ENCODE results near the gene POLR1D.

Gene POLR1D

GRCh38 chr13:27599845-27600553 is 21.7 kb upstream of the POLR1D start:
- Histone ChIP-seq H3K4me1 (ENCODE audit: low read length) (peaks cover 11% of the 10 kb centered on the region), H3K9ac (ENCODE audit: low read length) (no peak overlapping the region), H3K4me2 (ENCODE audit: low read length) (no peak overlapping the region), H2AFZ (ENCODE audit: low read depth, low read length) (no peak overlapping the region), H4K20me1 (ENCODE audit: insufficient read depth, low read length) (peaks cover 71% of the 10 kb centered on the region), H3K36me3 (replicated peaks; ENCODE audit: low read depth, low read length) (no peaks in the 10 kb centered on the region), H3K79me2 (ENCODE audit: low read length) (peaks cover 92% of the 10 kb centered on the region), H3K9me3 (ENCODE audit: insufficient read depth, low read length) (no peaks in the 10 kb centered on the region), H3K4me3 (ENCODE audit: low read length) (no peak overlapping the region), H3K27ac (ENCODE audit: low read length) (no peak overlapping the region), H3K27me3 (ENCODE audit: low read depth, low read length) (no peaks in the 10 kb centered on the region)
- TF ChIP-seq CTCF (IDR thresholded peaks at IDR 0.05; ENCODE audit: low read depth, low read length) (no peak), EZH2phosphoT487 (IDR thresholded peaks at IDR 0.05; ENCODE audit: low read depth) (no peak)

GRCh38 chr13:27600711-27601110 is 21.0 kb upstream of the POLR1D start:
- H3K4me1 ChIP-seq (ENCODE audit: low read length) = peaks cover 11% of the 10 kb centered on the region
- H3K79me2 ChIP-seq (ENCODE audit: low read length) = peaks cover 92% of the 10 kb centered on the region
- H3K27ac ChIP-seq (ENCODE audit: low read length) = no peak overlapping the region
- H3K4me3 ChIP-seq (ENCODE audit: low read length) = no peak overlapping the region
- H3K36me3 ChIP-seq (replicated peaks; ENCODE audit: low read depth, low read length) = no peaks in the 10 kb centered on the region
- TF ChIP-seq CTCF (IDR thresholded peaks at IDR 0.05; ENCODE audit: low read depth, low read length) (no peak), EZH2phosphoT487 (IDR thresholded peaks at IDR 0.05; ENCODE audit: low read depth) (no peak)
- no peak overlapping the region for H3K9ac ChIP-seq (ENCODE audit: low read length)
- peaks cover 69% of the 10 kb centered on the region for H4K20me1 ChIP-seq (ENCODE audit: insufficient read depth, low read length)
- H2AFZ ChIP-seq (ENCODE audit: low read depth, low read length) = no peak overlapping the region
- no peak overlapping the region for H3K4me2 ChIP-seq (ENCODE audit: low read length)
- no peaks in the 10 kb centered on the region for H3K27me3 ChIP-seq (ENCODE audit: low read depth, low read length)
- no peaks in the 10 kb centered on the region for H3K9me3 ChIP-seq (ENCODE audit: insufficient read depth, low read length)

GRCh38 chr13:27601208-27601607 is 20.5 kb upstream of the POLR1D start:
- Histone ChIP-seq H3K36me3 (replicated peaks; ENCODE audit: low read depth, low read length) (no peaks in the 10 kb centered on the region), H3K4me2 (ENCODE audit: low read length) (no peak overlapping the region), H3K27ac (ENCODE audit: low read length) (no peak overlapping the region), H4K20me1 (ENCODE audit: insufficient read depth, low read length) (peaks cover 68% of the 10 kb centered on the region), H3K9me3 (ENCODE audit: insufficient read depth, low read length) (no peaks in the 10 kb centered on the region), H3K9ac (ENCODE audit: low read length) (no peak overlapping the region), H3K79me2 (ENCODE audit: low read length) (peaks cover 92% of the 10 kb centered on the region), H2AFZ (ENCODE audit: low read depth, low read length) (no peak overlapping the region), H3K27me3 (ENCODE audit: low read depth, low read length) (no peaks in the 10 kb centered on the region), H3K4me3 (ENCODE audit: low read length) (no peak overlapping the region), H3K4me1 (ENCODE audit: low read length) (peaks cover 11% of the 10 kb centered on the region)
- no peak for TF ChIP-seq CTCF (IDR thresholded peaks at IDR 0.05; ENCODE audit: low read depth, low read length)
- TF ChIP-seq EZH2phosphoT487 (IDR thresholded peaks at IDR 0.05; ENCODE audit: low read depth) = no peak

GRCh38 chr13:27601803-27602202 is 19.9 kb upstream of the POLR1D start:
- peaks cover 92% of the 10 kb centered on the region for H3K79me2 ChIP-seq (ENCODE audit: low read length)

More at GRCh38 chr13:27601803-27602202, 19.9 kb upstream of the POLR1D start:
- H3K4me2 ChIP-seq (ENCODE audit: low read length) = no peak overlapping the region
- H4K20me1 ChIP-seq (ENCODE audit: insufficient read depth, low read length) = peaks cover 62% of the 10 kb centered on the region
- H3K36me3 ChIP-seq (replicated peaks; ENCODE audit: low read depth, low read length) = no peaks in the 10 kb centered on the region
- TF ChIP-seq CTCF (IDR thresholded peaks at IDR 0.05; ENCODE audit: low read depth, low read length) (no peak), EZH2phosphoT487 (IDR thresholded peaks at IDR 0.05; ENCODE audit: low read depth) (no peak)
- H3K4me3 ChIP-seq (ENCODE audit: low read length) = no peak overlapping the region
- no peak overlapping the region for H2AFZ ChIP-seq (ENCODE audit: low read depth, low read length)
- H3K27ac ChIP-seq (ENCODE audit: low read length) = no peak overlapping the region
- H3K27me3 ChIP-seq (ENCODE audit: low read depth, low read length) = no peaks in the 10 kb centered on the region
- H3K9me3 ChIP-seq (ENCODE audit: insufficient read depth, low read length) = no peaks in the 10 kb centered on the region
- H3K4me1 ChIP-seq (ENCODE audit: low read length) = peaks cover 14% of the 10 kb centered on the region
- no peak overlapping the region for H3K9ac ChIP-seq (ENCODE audit: low read length)

Data from OCI-LY3 (cell line).